Astrocyte (in vitro differentiated cells and primary cell): ENCODE measurements around the gene RPL3. TPM values are rescaled to one million over a fixed set of nuclear protein-coding genes. Genes with fewer than 3 reads are reported as not detected.

Experiments used
- DNase-seq: peaks from one replicate; pipeline ENCODE4 v3.0.0-alpha.2; 2010; ENCODE audit warnings: low read depth
- FAIRE-seq: peaks from 2 replicates; lab custom pipeline; 2011; peaks lifted over from hg19 to GRCh38; lab: Jason Lieb, UNC
- H2AFZ ChIP-seq: 2 replicates; pipeline ENCODE4 v1.6.0; 2012; ENCODE audit warnings: low read depth, low read length, inconsistent platforms
- H3K27ac ChIP-seq: 2 replicates; pipeline ENCODE4 v1.5.1; 2011; ENCODE audit warnings: low read depth, low read length, inconsistent platforms
- H3K27me3 ChIP-seq: 2 replicates; pipeline ENCODE4 v1.6.0; 2011; ENCODE audit warnings: low read length, inconsistent platforms; ENCODE audit not compliant: insufficient read depth
- H3K36me3 ChIP-seq: 2 replicates; pipeline ENCODE4 v1.5.1; 2011; ENCODE audit warnings: low read length, inconsistent platforms; ENCODE audit not compliant: insufficient read depth
- H3K4me1 ChIP-seq: 2 replicates; pipeline ENCODE4 v1.5.1; 2011; ENCODE audit warnings: low read length, inconsistent platforms; ENCODE audit not compliant: insufficient read depth
- H3K4me2 ChIP-seq: 2 replicates; pipeline ENCODE4 v1.6.0; 2012; ENCODE audit warnings: low read length, inconsistent platforms
- H3K4me3 ChIP-seq: 2 replicates; pipeline ENCODE4 v1.5.1; 2011; ENCODE audit warnings: low read depth, mild to moderate bottlenecking, low read length, inconsistent platforms; ENCODE audit not compliant: insufficient read depth
- H3K79me2 ChIP-seq: 2 replicates; pipeline ENCODE4 v1.6.0; 2012; ENCODE audit warnings: mild to moderate bottlenecking, low read length, inconsistent platforms; ENCODE audit not compliant: insufficient read depth
- H3K9ac ChIP-seq: 2 replicates; pipeline ENCODE4 v1.6.0; 2012; ENCODE audit warnings: mild to moderate bottlenecking, low read length, inconsistent platforms
- H3K9me3 ChIP-seq: 2 replicates; pipeline ENCODE4 v1.5.1; 2012; ENCODE audit warnings: low read depth, mild to moderate bottlenecking, low read length, inconsistent platforms; ENCODE audit not compliant: insufficient read depth
- H4K20me1 ChIP-seq: 2 replicates; pipeline ENCODE4 v1.6.0; 2012; ENCODE audit warnings: low read length, inconsistent platforms; ENCODE audit not compliant: insufficient read depth
- H3K27ac Mint-ChIP-seq: one replicate; pipeline ENCODE4 v1.8.0; 2021; ENCODE audit warnings: mild to moderate bottlenecking, mixed read lengths; ENCODE audit not compliant: unreplicated experiment
- H3K27me3 Mint-ChIP-seq: one replicate; pipeline ENCODE4 v1.8.0; 2021; ENCODE audit warnings: low read depth, mixed read lengths; ENCODE audit not compliant: unreplicated experiment
- H3K36me3 Mint-ChIP-seq: one replicate; pipeline ENCODE4 v1.8.0; 2021; ENCODE audit warnings: low read depth, mixed read lengths; ENCODE audit not compliant: unreplicated experiment
- H3K4me1 Mint-ChIP-seq: one replicate; pipeline ENCODE4 v1.8.0; 2021; ENCODE audit warnings: low read depth, mixed read lengths; ENCODE audit not compliant: unreplicated experiment
- H3K4me3 Mint-ChIP-seq: one replicate; pipeline ENCODE4 v1.8.0; 2021; ENCODE audit warnings: mild to moderate bottlenecking, moderate library complexity, mixed read lengths; ENCODE audit not compliant: unreplicated experiment
- H3K9me3 Mint-ChIP-seq: one replicate; pipeline ENCODE4 v1.8.0; 2021; ENCODE audit warnings: mild to moderate bottlenecking, mixed read lengths; ENCODE audit not compliant: unreplicated experiment
- CTCF ChIP-seq: IDR thresholded peaks from 2 replicates; pipeline ENCODE4 v1.5.1; 2011; ENCODE audit warnings: low read depth, mild to moderate bottlenecking, inconsistent platforms, low read length, moderate library complexity; ENCODE audit not compliant: insufficient read depth
- EZH2 ChIP-seq: IDR thresholded peaks from 2 replicates; pipeline ENCODE4 v1.6.1; 2012; ENCODE audit warnings: mild to moderate bottlenecking, low read length, inconsistent platforms; ENCODE audit not compliant: insufficient read depth
- total RNA-seq: library from RNA; stranded (reverse); gene quantifications from 2 replicates; pipeline ENCODE4 v1.2.1, GENCODE V29; 2021

Gene RPL3
- total RNA-seq, 1 donor from 2014 or later: 1,182 TPM

DNA sequence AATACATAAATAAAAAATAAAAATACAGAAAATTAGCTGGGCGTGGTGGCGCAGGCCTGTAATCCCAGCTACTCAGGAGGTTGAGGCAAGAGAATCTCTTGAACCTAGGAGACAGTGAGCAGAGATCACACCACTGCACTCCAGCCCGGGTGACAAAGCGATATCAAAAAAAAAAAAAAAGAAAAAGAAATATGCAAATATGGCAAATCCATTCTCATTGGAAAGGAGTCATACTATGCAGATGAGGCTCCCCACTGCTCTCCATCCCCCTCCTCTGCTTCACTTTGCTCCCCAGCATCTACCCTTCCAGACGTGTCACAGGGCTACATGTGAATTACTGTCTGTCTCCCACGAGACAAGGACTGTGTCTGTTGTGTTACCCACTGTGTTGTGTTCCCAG lies 38.3 kb downstream of the RPL3 start:
- peaks cover 6% of the 10 kb centered on the region for H3K27me3 Mint-ChIP-seq

GRCh38 chr22:39280250-39280649 lies 39.2 kb downstream of the RPL3 start:
- H3K27me3 ChIP-seq: no peaks in the 10 kb centered on the region
- Mint-ChIP-seq H3K9me3 (peaks cover 2% of the 10 kb centered on the region), H3K4me1 (peaks cover 1% of the 10 kb centered on the region), H3K27me3 (peaks cover 6% of the 10 kb centered on the region), H3K27ac (no peak overlapping the region), H3K36me3 (peaks cover 3% of the 10 kb centered on the region), H3K4me3 (no peak overlapping the region)
- H3K36me3 ChIP-seq: no peaks in the 10 kb centered on the region
- no peak overlapping the region for H3K9ac ChIP-seq
- H3K27ac ChIP-seq: no peak overlapping the region
- H3K79me2 ChIP-seq: no peaks in the 10 kb centered on the region
- no peak for FAIRE-seq
- no peak for DNase-seq
- H3K4me3 ChIP-seq: no peak overlapping the region
- H3K9me3 ChIP-seq: peaks cover 10% of the 10 kb centered on the region
- TF ChIP-seq CTCF: no peak
- TF ChIP-seq EZH2: no peak
- no peaks in the 10 kb centered on the region for H4K20me1 ChIP-seq
- H3K4me2 ChIP-seq: no peak overlapping the region
- H3K4me1 ChIP-seq: peaks cover 12% of the 10 kb centered on the region
- no peak overlapping the region for H2AFZ ChIP-seq

More for the DNA sequence above, 38.3 kb downstream of the RPL3 start:
- Mint-ChIP-seq H3K36me3 (peaks cover 3% of the 10 kb centered on the region), H3K4me3 (no peak overlapping the region), H3K9me3 (no peaks in the 10 kb centered on the region), H3K27ac (no peak overlapping the region), H3K4me1 (peaks cover 1% of the 10 kb centered on the region)
- H3K4me3 ChIP-seq: no peak overlapping the region
- no peak overlapping the region for H3K27ac ChIP-seq
- no peak overlapping the region for H3K4me2 ChIP-seq
- H2AFZ ChIP-seq: no peak overlapping the region
- H3K27me3 ChIP-seq: no peaks in the 10 kb centered on the region
- no peak for FAIRE-seq
- H4K20me1 ChIP-seq: no peaks in the 10 kb centered on the region
- no peak overlapping the region for H3K9ac ChIP-seq
- no peaks in the 10 kb centered on the region for H3K79me2 ChIP-seq
- peaks cover 12% of the 10 kb centered on the region for H3K4me1 ChIP-seq
- H3K36me3 ChIP-seq: no peaks in the 10 kb centered on the region
- DNase-seq: no peak
- H3K9me3 ChIP-seq: peaks cover 10% of the 10 kb centered on the region
- no peak for TF ChIP-seq EZH2
- no peak for TF ChIP-seq CTCF

DNA sequence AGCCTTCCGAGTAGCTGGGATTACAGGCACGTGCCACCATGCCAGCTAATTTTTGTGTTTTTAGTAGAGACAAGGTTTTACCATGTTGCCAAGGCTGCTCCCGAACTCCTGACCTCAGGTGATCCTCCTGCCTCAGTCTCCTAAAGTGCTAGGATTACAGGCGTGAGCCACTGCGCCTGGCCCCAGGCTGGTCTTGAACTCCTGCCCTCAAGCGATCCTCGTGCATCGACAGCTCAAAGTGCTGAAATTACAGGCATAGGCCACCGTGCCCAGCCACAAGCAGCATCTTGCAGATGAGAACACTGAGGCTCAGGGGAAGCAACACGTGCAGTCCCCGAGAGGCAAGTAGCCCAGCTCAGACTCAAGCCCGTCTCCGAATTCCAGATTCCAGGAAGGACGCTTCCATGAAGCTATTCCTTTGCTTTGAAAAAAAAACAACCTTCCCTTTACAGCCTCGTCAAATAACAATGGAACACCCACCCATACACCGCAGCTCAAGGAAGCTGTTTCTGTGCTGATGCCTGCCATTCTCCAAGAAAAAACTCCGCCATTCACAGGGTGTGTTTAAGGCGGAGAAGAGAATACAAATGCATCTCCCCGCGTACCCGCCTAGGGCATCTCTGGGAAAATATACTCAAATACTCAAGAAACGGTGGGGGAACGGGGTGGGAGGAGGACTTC lies 40.1 kb downstream of the RPL3 start:
- no peak overlapping the region for H3K4me3 Mint-ChIP-seq
- no peak for FAIRE-seq

More for the DNA sequence above, 40.1 kb downstream of the RPL3 start:
- H3K9me3 Mint-ChIP-seq: peaks cover 2% of the 10 kb centered on the region
- H3K79me2 ChIP-seq: no peaks in the 10 kb centered on the region
- no peaks in the 10 kb centered on the region for H3K27me3 ChIP-seq
- H3K27ac Mint-ChIP-seq: no peak overlapping the region
- H3K9me3 ChIP-seq: peaks cover 4% of the 10 kb centered on the region
- no peaks in the 10 kb centered on the region for H3K36me3 ChIP-seq
- no peak overlapping the region for H3K9ac ChIP-seq
- H3K4me1 ChIP-seq: peaks cover 12% of the 10 kb centered on the region
- TF ChIP-seq CTCF (no peak), EZH2 (no peak)
- peaks cover 6% of the 10 kb centered on the region for H3K27me3 Mint-ChIP-seq
- peaks cover 1% of the 10 kb centered on the region for H3K4me1 Mint-ChIP-seq
- H4K20me1 ChIP-seq: no peaks in the 10 kb centered on the region
- no peak overlapping the region for H3K4me2 ChIP-seq
- no peak overlapping the region for H3K27ac ChIP-seq
- no peak overlapping the region for H3K4me3 ChIP-seq
- no peak for DNase-seq
- H2AFZ ChIP-seq: peak overlapping the region; percentile 16
- peaks cover 3% of the 10 kb centered on the region for H3K36me3 Mint-ChIP-seq
